Neural cell (in vitro differentiated cells): ENCODE measurements around the gene SLC25A4. TPM values are rescaled to one million over a fixed set of nuclear protein-coding genes. Genes with fewer than 3 reads are reported as not detected.
"Not testable (repeated sequence)": the region's sequence is repeated elsewhere in the genome, so short reads cannot be mapped to it uniquely, and the experiment has no call there.

Source experiments
- H2AFZ ChIP-seq: fragments of 200-600, 300-800 bp; sonication (generic), shearing (Covaris generic); 2 replicates; pipeline ENCODE4 v1.6.0; 2014; ENCODE audit warnings: low read depth, mild to moderate bottlenecking, antibody characterized with exemption, low read length, moderate library complexity
- H3F3A ChIP-seq: fragments of 200-600 bp; shearing (Covaris generic); 2 replicates; pipeline ENCODE4 v1.6.1; 2016; ENCODE audit warnings: mild to moderate bottlenecking, moderate library complexity, mixed read lengths, antibody characterized with exemption, low read length; ENCODE audit not compliant: insufficient read depth, poor library complexity, severe bottlenecking
- H3K27ac ChIP-seq: fragments of 200-600, 300-800 bp; sonication (generic), shearing (Covaris generic); 2 replicates; pipeline ENCODE4 v1.5.1; 2014; ENCODE audit warnings: mild to moderate bottlenecking, low read length, moderate library complexity
- H3K27me3 ChIP-seq: fragments of 300-800, 200-600 bp; sonication (generic), shearing (Covaris generic); 2 replicates; pipeline ENCODE4 v1.6.0; 2014; ENCODE audit warnings: mild to moderate bottlenecking, low read depth, low read length, moderate library complexity; ENCODE audit not compliant: insufficient read depth
- H3K36me3 ChIP-seq: fragments of 300-800, 200-600 bp; sonication (generic), shearing (Covaris generic); 2 replicates; pipeline ENCODE4 v1.5.1; 2014; ENCODE audit warnings: mild to moderate bottlenecking, antibody characterized with exemption, low read length, moderate library complexity; ENCODE audit not compliant: insufficient read depth
- H3K4me2 ChIP-seq: fragments of 300-800, 200-600 bp; sonication (generic), shearing (Covaris generic); 2 replicates; pipeline ENCODE4 v1.6.0; 2014; ENCODE audit warnings: mild to moderate bottlenecking, low read length
- H3K4me3 ChIP-seq: fragments of 300-800, 200-600 bp; sonication (generic), shearing (Covaris generic); 2 replicates; pipeline ENCODE4 v1.5.1; 2014; ENCODE audit warnings: mild to moderate bottlenecking, low read length, moderate library complexity
- H3K79me2 ChIP-seq: fragments of 200-600 bp; shearing (Covaris generic); replicated peaks from 2 replicates; pipeline ENCODE4 v1.6.0; 2014; ENCODE audit warnings: mild to moderate bottlenecking, low read length, moderate library complexity; ENCODE audit not compliant: insufficient read depth
- H3K9ac ChIP-seq: fragments of 300-800, 200-600 bp; sonication (generic), shearing (Covaris generic); 2 replicates; pipeline ENCODE4 v1.6.1; 2016; ENCODE audit warnings: mild to moderate bottlenecking, low read length, mixed read lengths
- H3K9me2 ChIP-seq: fragments of 200-600 bp; shearing (Covaris generic); 2 replicates; pipeline ENCODE4 v1.6.1; 2016; ENCODE audit warnings: mild to moderate bottlenecking, low read length, mixed read lengths; ENCODE audit not compliant: insufficient read depth
- H3K9me3 ChIP-seq: fragments of 200-600, 300-800 bp; sonication (generic), shearing (Covaris generic); 2 replicates; pipeline ENCODE4 v1.6.1; 2016; ENCODE audit warnings: mild to moderate bottlenecking, mixed run types, low read length, moderate library complexity, mixed read lengths
- H4K20me1 ChIP-seq: fragments of 200-600 bp; shearing (Covaris generic); 2 replicates; pipeline ENCODE4 v1.6.1; 2016; ENCODE audit warnings: mild to moderate bottlenecking, mixed run types; ENCODE audit not compliant: insufficient read depth
- EP300 ChIP-seq: fragments of 450-650 bp; conservative IDR thresholded peaks from 2 replicates; pipeline ENCODE4 v1.6.1; 2014; ENCODE audit warnings: antibody characterized with exemption, mild to moderate bottlenecking, moderate library complexity; ENCODE audit not compliant: poor library complexity, severe bottlenecking
- EZH2 ChIP-seq: fragments of 200-600, 300-800 bp; shearing (Covaris generic), sonication (generic); IDR thresholded peaks from 2 replicates; pipeline ENCODE4 v1.6.1; 2014; ENCODE audit warnings: antibody characterized with exemption, low read length, borderline replicate concordance, mild to moderate bottlenecking; ENCODE audit not compliant: insufficient read depth, poor library complexity, severe bottlenecking
- MXI1 ChIP-seq: fragments of 450-650 bp; conservative IDR thresholded peaks from 2 replicates; pipeline ENCODE4 v1.6.1; 2014; ENCODE audit warnings: antibody characterized with exemption, mild to moderate bottlenecking; ENCODE audit not compliant: poor library complexity, severe bottlenecking
- POLR2AphosphoS5 ChIP-seq: IDR thresholded peaks from 2 replicates; pipeline ENCODE4 v1.6.1; 2012
- RAD21 ChIP-seq: fragments of 450-650 bp; conservative IDR thresholded peaks from 2 replicates; pipeline ENCODE4 v1.6.1; 2014; ENCODE audit warnings: antibody characterized with exemption, mild to moderate bottlenecking, moderate library complexity
- SMC3 ChIP-seq: fragments of 450-650 bp; conservative IDR thresholded peaks from 2 replicates; pipeline ENCODE4 v1.6.1; 2014; ENCODE audit warnings: antibody characterized with exemption, mild to moderate bottlenecking, moderate library complexity; ENCODE audit not compliant: poor library complexity
- TAF1 ChIP-seq: IDR thresholded peaks from 2 replicates; pipeline ENCODE4 v1.6.1; 2012; ENCODE audit warnings: low read depth
- polyA plus RNA-seq: library from polyadenylated mRNA; depleted of rRNA; stranded (reverse); fragments of >200 nt; gene quantifications from 2 replicates; pipeline ENCODE4 v1.2.3, GENCODE V29; 2014
- TF ChIP-seq, protein P1 (sequence below): fragments of 450-650 bp; IDR thresholded peaks from 2 replicates; pipeline ENCODE4 v1.5.1; 2014; ENCODE audit warnings: antibody characterized with exemption, mild to moderate bottlenecking, moderate library complexity; ENCODE audit not compliant: poor library complexity, severe bottlenecking
- TF ChIP-seq, protein P2 (sequence below): IDR thresholded peaks from 2 replicates; pipeline ENCODE4 v1.6.1; 2012; ENCODE audit warnings: borderline replicate concordance

SLC25A4 gene
- polyA plus RNA-seq, 1 donor from 2014 or later = 140 TPM

DNA sequence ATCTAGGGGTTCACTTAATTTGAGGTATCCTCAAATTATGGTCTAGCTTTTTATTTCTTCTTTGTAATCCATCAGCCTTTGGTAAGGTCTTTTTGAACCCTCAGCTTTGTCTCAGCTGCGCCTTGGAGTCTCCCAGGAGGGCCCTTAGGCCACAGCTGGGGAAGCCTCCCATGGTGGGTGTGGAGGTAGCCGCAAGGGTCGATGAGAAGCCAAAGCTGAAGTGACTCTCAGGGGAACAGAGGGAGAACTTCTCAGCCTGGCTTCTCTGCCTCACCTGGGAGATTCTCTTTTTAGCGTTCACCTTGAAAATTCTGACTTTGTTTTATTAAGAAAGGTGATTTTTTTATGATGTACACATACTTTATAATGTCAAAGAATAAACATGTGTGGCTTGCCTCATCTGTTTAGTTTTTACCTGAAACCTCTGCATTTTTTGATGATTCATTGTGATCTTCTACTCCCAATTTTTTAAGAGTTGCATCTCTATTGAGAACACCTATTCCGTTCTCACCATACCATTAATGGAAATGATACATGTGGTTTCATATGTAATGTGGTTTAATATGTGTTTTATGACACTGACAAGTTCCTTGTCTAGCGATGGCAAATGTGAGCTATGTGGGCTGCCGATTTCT, 25.6 kb upstream of the SLC25A4 start:
- Histone ChIP-seq H3F3A (no peaks in the 10 kb centered on the region), H3K4me2 (no peak overlapping the region), H2AFZ (no peak overlapping the region), H3K79me2 (no peaks in the 10 kb centered on the region), H3K9me3 (no peaks in the 10 kb centered on the region), H3K9ac (no peak overlapping the region), H3K27me3 (no peaks in the 10 kb centered on the region), H3K27ac (no peak overlapping the region), H4K20me1 (no peaks in the 10 kb centered on the region), H3K9me2 (no peaks in the 10 kb centered on the region), H3K4me3 (no peak overlapping the region), H3K36me3 (no peaks in the 10 kb centered on the region)
- TF ChIP-seq POLR2AphosphoS5 (no peak), EP300 (no peak), TAF1 (no peak), MXI1 (no peak), EZH2 (no peak), SMC3 (no peak), RAD21 (no peak)
- TF ChIP-seq, protein P1, sequence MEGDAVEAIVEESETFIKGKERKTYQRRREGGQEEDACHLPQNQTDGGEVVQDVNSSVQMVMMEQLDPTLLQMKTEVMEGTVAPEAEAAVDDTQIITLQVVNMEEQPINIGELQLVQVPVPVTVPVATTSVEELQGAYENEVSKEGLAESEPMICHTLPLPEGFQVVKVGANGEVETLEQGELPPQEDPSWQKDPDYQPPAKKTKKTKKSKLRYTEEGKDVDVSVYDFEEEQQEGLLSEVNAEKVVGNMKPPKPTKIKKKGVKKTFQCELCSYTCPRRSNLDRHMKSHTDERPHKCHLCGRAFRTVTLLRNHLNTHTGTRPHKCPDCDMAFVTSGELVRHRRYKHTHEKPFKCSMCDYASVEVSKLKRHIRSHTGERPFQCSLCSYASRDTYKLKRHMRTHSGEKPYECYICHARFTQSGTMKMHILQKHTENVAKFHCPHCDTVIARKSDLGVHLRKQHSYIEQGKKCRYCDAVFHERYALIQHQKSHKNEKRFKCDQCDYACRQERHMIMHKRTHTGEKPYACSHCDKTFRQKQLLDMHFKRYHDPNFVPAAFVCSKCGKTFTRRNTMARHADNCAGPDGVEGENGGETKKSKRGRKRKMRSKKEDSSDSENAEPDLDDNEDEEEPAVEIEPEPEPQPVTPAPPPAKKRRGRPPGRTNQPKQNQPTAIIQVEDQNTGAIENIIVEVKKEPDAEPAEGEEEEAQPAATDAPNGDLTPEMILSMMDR = no peak
- TF ChIP-seq, protein P2, sequence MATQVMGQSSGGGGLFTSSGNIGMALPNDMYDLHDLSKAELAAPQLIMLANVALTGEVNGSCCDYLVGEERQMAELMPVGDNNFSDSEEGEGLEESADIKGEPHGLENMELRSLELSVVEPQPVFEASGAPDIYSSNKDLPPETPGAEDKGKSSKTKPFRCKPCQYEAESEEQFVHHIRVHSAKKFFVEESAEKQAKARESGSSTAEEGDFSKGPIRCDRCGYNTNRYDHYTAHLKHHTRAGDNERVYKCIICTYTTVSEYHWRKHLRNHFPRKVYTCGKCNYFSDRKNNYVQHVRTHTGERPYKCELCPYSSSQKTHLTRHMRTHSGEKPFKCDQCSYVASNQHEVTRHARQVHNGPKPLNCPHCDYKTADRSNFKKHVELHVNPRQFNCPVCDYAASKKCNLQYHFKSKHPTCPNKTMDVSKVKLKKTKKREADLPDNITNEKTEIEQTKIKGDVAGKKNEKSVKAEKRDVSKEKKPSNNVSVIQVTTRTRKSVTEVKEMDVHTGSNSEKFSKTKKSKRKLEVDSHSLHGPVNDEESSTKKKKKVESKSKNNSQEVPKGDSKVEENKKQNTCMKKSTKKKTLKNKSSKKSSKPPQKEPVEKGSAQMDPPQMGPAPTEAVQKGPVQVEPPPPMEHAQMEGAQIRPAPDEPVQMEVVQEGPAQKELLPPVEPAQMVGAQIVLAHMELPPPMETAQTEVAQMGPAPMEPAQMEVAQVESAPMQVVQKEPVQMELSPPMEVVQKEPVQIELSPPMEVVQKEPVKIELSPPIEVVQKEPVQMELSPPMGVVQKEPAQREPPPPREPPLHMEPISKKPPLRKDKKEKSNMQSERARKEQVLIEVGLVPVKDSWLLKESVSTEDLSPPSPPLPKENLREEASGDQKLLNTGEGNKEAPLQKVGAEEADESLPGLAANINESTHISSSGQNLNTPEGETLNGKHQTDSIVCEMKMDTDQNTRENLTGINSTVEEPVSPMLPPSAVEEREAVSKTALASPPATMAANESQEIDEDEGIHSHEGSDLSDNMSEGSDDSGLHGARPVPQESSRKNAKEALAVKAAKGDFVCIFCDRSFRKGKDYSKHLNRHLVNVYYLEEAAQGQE = no peak

DNA sequence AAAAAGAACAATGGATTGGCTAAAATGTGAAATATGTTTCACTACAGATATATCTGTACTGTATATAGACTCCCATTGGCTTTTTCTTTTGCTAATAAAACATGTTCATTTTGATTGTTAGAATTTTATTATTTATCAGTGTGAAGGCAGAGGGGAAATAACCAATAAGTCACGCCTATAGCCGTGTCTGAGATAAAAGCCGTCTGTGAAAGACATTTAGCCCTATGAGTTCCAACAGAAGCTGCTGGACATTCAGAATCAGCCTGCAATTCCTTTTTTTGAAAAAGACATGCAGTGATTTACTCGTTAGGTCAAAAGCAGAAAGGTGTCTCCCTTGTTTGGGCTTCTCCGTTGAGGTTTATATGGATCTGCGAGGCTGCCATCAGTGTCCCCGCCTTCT, 24.2 kb upstream of the SLC25A4 start:
- Histone ChIP-seq H3K4me2 (no peak overlapping the region), H3K9me3 (no peaks in the 10 kb centered on the region), H2AFZ (no peak overlapping the region), H4K20me1 (no peaks in the 10 kb centered on the region), H3K9ac (no peak overlapping the region), H3K4me3 (no peak overlapping the region), H3K27me3 (no peaks in the 10 kb centered on the region), H3K27ac (no peak overlapping the region), H3K36me3 (no peaks in the 10 kb centered on the region), H3K79me2 (no peaks in the 10 kb centered on the region), H3K9me2 (no peaks in the 10 kb centered on the region), H3F3A (no peaks in the 10 kb centered on the region)
- no peak for TF ChIP-seq POLR2AphosphoS5
- no peak for TF ChIP-seq EP300
- TF ChIP-seq TAF1 = no peak
- TF ChIP-seq MXI1 = no peak
- no peak for TF ChIP-seq SMC3
- TF ChIP-seq, protein P2 = no peak
- no peak for TF ChIP-seq RAD21
- no peak for TF ChIP-seq EZH2
- TF ChIP-seq, protein P1 = no peak

DNA sequence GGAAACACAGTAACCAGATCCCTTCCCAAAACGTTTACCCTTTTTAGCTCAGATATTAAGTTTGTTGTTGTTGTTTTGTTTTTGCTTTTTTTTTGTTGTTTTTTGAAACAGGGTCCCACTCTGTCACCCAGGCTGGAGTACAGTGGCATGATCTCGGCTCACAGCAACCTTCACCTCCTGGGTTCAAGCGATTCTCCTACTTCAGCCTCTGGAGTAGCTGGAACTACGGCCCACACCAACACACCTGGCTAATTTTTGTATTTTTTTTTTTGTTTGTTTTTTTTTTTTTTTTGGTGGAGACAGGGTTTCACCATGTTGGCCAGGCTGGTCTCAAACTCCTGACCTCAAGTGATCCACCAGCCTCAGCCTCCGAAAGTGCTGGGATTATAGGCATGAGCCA, 23.6 kb upstream of the SLC25A4 start:
- H3K4me3 ChIP-seq, H3K9me2 ChIP-seq, H3F3A ChIP-seq, H3K27ac ChIP-seq, H3K27me3 ChIP-seq, H3K9ac ChIP-seq, H2AFZ ChIP-seq, H3K79me2 ChIP-seq, H4K20me1 ChIP-seq, H3K9me3 ChIP-seq, H3K4me2 ChIP-seq, H3K36me3 ChIP-seq: not testable (repeated sequence)
